ENCODE data around the gene ZBTB46.

DNA sequence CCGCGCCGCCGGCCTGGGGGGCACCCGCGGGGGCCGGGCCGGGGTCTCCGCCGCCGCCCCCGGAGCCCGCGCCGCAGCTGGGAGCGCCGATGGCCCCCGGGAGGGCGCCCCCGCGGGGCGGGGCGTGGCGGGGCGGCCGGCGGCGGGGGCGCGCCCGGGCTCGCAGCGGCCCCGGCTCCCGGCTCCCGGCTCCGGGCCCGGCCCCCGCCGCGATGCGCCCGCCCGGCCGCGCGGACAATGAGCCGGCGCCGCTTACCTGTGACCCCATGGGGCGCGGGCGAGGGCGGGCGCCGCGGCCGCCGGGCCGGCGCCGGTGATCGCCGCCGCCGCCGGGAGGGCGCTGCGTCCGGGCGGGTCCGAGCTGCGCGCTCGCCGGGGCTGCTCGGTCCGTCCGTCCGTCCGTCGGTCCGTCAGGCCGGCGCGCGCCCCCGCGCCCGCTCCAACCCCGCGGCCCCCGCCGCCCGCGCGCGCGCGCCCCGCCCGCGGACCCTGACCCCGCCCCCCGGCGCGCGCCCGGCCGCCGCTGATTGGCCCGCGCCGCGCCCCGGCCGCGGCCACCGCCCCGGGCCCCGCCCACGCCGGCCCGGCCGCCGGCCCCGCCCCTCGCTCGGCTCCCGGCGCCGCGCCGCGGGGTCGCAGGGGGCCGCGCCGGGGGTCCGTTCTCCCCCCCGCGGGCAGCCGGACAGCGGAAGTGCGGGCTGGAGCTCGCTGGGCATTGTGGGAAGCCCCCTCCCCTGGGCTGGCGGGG, at the start of gene ZBTB46:
- TF ChIP-seq, protein P1, sequence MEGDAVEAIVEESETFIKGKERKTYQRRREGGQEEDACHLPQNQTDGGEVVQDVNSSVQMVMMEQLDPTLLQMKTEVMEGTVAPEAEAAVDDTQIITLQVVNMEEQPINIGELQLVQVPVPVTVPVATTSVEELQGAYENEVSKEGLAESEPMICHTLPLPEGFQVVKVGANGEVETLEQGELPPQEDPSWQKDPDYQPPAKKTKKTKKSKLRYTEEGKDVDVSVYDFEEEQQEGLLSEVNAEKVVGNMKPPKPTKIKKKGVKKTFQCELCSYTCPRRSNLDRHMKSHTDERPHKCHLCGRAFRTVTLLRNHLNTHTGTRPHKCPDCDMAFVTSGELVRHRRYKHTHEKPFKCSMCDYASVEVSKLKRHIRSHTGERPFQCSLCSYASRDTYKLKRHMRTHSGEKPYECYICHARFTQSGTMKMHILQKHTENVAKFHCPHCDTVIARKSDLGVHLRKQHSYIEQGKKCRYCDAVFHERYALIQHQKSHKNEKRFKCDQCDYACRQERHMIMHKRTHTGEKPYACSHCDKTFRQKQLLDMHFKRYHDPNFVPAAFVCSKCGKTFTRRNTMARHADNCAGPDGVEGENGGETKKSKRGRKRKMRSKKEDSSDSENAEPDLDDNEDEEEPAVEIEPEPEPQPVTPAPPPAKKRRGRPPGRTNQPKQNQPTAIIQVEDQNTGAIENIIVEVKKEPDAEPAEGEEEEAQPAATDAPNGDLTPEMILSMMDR (IDR thresholded peaks at IDR 0.05; ENCODE audit: borderline replicate concordance, extremely low read depth, low read length, poor library complexity, severe bottlenecking), result no peak
- no peak for TF ChIP-seq EZH2 (IDR thresholded peaks at IDR 0.05; ENCODE audit: borderline replicate concordance, low read depth, low read length, severe bottlenecking)

Measured in DND-41 (cell line).